ENCODE results near the gene SELENON. TPM values are rescaled to one million over a fixed set of nuclear protein-coding genes. Genes with fewer than 3 reads are reported as not detected.

The SELENON gene
- total and polyA plus RNA-seq, 2 of the 13 experiments (the other 11 are each of a cell fraction or from before 2014, with no cell fraction given) = 3.8 to 8.0 TPM

DNA sequence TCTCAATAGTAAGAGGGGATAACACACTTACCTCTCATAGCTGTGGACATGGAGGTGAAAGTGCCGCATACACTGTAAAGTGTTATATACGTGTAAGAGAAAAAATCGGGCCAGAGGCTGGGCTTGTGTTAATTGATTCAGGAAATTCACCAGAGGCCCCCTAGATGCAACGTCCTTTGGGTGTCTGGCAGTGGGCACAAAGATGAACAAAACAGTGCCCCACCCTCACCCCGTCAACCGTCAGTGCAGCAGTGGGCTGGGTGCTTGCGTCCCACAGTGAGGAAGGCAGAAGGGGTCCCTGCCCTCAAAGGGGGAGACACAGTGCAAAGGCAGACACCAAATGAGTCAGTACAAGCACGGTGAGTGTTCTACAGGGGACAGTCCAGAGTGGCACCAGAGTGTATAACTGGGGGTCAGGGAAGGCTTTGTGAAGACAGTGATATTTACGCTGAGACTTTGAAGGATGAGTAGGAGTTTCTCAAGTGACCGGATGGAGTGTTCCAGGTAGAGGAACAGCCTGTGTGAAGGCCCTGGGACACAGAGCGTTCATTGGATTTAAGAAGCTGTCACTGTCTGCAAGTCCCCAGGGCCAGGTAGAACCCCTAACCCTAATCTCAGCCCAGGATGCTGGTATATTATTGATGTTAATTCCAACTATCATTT, 13.2 kb downstream of the SELENON start:
- ATAC-seq (no peak), FAIRE-seq (no peak)
- POLR2A ChIA-PET = no interaction called here
- no peak for TF ChIP-seq BCLAF1 (IDR thresholded peaks at IDR 0.05)
- TF ChIP-seq MAFK (conservative IDR thresholded peaks at IDR 0.05 in 1 of 2, IDR thresholded peaks at IDR 0.05 in 1 of 2; ENCODE audit: low read length in 2 of 2) = no peak
- no peak for TF ChIP-seq ZNF350 (CRISPR knock-in tag; IDR thresholded peaks at IDR 0.05; ENCODE audit: borderline replicate concordance, low read depth)
- TF ChIP-seq ZNF432 (CRISPR knock-in tag; IDR thresholded peaks at IDR 0.05; ENCODE audit: borderline replicate concordance) = no peak
- no peak for TF ChIP-seq FOXK1 (CRISPR knock-in tag; IDR thresholded peaks at IDR 0.05; ENCODE audit: borderline replicate concordance, low read depth)
- TF ChIP-seq HHEX (CRISPR knock-in tag; IDR thresholded peaks at IDR 0.05) = no peak
- no peak for TF ChIP-seq ARNT2 (CRISPR knock-in tag; IDR thresholded peaks at IDR 0.05; ENCODE audit: low read depth)
- TF ChIP-seq, protein P1, sequence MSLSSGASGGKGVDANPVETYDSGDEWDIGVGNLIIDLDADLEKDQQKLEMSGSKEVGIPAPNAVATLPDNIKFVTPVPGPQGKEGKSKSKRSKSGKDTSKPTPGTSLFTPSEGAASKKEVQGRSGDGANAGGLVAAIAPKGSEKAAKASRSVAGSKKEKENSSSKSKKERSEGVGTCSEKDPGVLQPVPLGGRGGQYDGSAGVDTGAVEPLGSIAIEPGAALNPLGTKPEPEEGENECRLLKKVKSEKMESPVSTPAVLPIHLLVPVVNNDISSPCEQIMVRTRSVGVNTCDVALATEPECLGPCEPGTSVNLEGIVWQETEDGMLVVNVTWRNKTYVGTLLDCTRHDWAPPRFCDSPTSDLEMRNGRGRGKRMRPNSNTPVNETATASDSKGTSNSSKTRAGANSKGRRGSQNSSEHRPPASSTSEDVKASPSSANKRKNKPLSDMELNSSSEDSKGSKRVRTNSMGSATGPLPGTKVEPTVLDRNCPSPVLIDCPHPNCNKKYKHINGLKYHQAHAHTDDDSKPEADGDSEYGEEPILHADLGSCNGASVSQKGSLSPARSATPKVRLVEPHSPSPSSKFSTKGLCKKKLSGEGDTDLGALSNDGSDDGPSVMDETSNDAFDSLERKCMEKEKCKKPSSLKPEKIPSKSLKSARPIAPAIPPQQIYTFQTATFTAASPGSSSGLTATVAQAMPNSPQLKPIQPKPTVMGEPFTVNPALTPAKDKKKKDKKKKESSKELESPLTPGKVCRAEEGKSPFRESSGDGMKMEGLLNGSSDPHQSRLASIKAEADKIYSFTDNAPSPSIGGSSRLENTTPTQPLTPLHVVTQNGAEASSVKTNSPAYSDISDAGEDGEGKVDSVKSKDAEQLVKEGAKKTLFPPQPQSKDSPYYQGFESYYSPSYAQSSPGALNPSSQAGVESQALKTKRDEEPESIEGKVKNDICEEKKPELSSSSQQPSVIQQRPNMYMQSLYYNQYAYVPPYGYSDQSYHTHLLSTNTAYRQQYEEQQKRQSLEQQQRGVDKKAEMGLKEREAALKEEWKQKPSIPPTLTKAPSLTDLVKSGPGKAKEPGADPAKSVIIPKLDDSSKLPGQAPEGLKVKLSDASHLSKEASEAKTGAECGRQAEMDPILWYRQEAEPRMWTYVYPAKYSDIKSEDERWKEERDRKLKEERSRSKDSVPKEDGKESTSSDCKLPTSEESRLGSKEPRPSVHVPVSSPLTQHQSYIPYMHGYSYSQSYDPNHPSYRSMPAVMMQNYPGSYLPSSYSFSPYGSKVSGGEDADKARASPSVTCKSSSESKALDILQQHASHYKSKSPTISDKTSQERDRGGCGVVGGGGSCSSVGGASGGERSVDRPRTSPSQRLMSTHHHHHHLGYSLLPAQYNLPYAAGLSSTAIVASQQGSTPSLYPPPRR (CRISPR knock-in tag; IDR thresholded peaks at IDR 0.05; ENCODE audit: borderline replicate concordance) = no peak
- TF ChIP-seq SRSF1 (optimal IDR thresholded peaks at IDR 0.05; ENCODE audit: low read depth, low read length) = no peak
- TF ChIP-seq, protein P2, sequence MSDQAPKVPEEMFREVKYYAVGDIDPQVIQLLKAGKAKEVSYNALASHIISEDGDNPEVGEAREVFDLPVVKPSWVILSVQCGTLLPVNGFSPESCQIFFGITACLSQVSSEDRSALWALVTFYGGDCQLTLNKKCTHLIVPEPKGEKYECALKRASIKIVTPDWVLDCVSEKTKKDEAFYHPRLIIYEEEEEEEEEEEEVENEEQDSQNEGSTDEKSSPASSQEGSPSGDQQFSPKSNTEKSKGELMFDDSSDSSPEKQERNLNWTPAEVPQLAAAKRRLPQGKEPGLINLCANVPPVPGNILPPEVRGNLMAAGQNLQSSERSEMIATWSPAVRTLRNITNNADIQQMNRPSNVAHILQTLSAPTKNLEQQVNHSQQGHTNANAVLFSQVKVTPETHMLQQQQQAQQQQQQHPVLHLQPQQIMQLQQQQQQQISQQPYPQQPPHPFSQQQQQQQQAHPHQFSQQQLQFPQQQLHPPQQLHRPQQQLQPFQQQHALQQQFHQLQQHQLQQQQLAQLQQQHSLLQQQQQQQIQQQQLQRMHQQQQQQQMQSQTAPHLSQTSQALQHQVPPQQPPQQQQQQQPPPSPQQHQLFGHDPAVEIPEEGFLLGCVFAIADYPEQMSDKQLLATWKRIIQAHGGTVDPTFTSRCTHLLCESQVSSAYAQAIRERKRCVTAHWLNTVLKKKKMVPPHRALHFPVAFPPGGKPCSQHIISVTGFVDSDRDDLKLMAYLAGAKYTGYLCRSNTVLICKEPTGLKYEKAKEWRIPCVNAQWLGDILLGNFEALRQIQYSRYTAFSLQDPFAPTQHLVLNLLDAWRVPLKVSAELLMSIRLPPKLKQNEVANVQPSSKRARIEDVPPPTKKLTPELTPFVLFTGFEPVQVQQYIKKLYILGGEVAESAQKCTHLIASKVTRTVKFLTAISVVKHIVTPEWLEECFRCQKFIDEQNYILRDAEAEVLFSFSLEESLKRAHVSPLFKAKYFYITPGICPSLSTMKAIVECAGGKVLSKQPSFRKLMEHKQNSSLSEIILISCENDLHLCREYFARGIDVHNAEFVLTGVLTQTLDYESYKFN (CRISPR knock-in tag; conservative IDR thresholded peaks at IDR 0.05) = no peak
- no peak for TF ChIP-seq ZFP36 (IDR thresholded peaks at IDR 0.05; ENCODE audit: borderline replicate concordance, low read depth, low read length, partially characterized antibody)
- no peak for TF ChIP-seq JDP2 (CRISPR knock-in tag; IDR thresholded peaks at IDR 0.05; ENCODE audit: borderline replicate concordance)

More for the DNA sequence above, 13.2 kb downstream of the SELENON start:
- Histone ChIP-seq H4K20me1 (ENCODE audit: insufficient read depth, low read length) (no peaks in the 10 kb centered on the region), H3K4me3 (replicated peaks in 1 of 3; ENCODE audit: insufficient read depth in 1 of 3, low read depth in 2 of 3, low read length in 3 of 3) (no peak overlapping the region), H3K27ac (ENCODE audit: extremely low read length, insufficient read depth, low read length) (no peak overlapping the region), H3K4me1 (ENCODE audit: insufficient read depth, low read length) (peaks cover 7% of the 10 kb centered on the region), H3K4me2 (ENCODE audit: low read depth, low read length) (no peak overlapping the region), H2AFZ (ENCODE audit: low read length) (no peak overlapping the region), H3K9ac (ENCODE audit: insufficient read depth, low read depth, low read length) (no peak overlapping the region), H3K27me3 (ENCODE audit: control insufficient read depth in 1 of 2, insufficient read depth in 2 of 2, low read length in 2 of 2) (no peaks in the 10 kb centered on the region), H3K36me3 (replicated peaks in 1 of 2; ENCODE audit: control insufficient read depth in 1 of 2, insufficient read depth in 2 of 2, low read length in 2 of 2) (no peaks in the 10 kb centered on the region), H3K79me2 (ENCODE audit: insufficient read depth, low read length) (no peaks in the 10 kb centered on the region), H3K9me3 (ENCODE audit: low read length) (no peaks in the 10 kb centered on the region)
- no TSS peak for BruUV-seq (replicated peaks)
- in situ Hi-C loops (cut with HindIII; ENCODE audit: extremely low pct_ligation_motif_present, low pct_unique_long_range_greater_than_20kb) (loop anchor here (25.0 kb wide), 1 partner anchor 201 kb away; the partner anchor contains the start of gene MAN1C1), intact Hi-C loops (cut with micrococcal nuclease; ENCODE audit: unreplicated experiment) (no loop called here)
- no peak for DNase-seq (ENCODE audit: low spot score)
- CTCF ChIA-PET (ENCODE audit: low intra/inter-chr PET ratio, low total read pairs) = no interaction called here
- WGBS (ENCODE audit: low lambda C conversion rate) = 82% methylated on average over 11 of the region's 11 CpGs
